GM21381 (cell line): ENCODE measurements around the gene PDGFRB.

ENCODE experiments used
- ATAC-seq: cut with Tn5 transposase; IDR thresholded peaks from one replicate; pipeline ENCODE4 v1.9.1; 2021; ENCODE audit warnings: mild to moderate bottlenecking, moderate library complexity; ENCODE audit not compliant: unreplicated experiment

The PDGFRB gene

DNA sequence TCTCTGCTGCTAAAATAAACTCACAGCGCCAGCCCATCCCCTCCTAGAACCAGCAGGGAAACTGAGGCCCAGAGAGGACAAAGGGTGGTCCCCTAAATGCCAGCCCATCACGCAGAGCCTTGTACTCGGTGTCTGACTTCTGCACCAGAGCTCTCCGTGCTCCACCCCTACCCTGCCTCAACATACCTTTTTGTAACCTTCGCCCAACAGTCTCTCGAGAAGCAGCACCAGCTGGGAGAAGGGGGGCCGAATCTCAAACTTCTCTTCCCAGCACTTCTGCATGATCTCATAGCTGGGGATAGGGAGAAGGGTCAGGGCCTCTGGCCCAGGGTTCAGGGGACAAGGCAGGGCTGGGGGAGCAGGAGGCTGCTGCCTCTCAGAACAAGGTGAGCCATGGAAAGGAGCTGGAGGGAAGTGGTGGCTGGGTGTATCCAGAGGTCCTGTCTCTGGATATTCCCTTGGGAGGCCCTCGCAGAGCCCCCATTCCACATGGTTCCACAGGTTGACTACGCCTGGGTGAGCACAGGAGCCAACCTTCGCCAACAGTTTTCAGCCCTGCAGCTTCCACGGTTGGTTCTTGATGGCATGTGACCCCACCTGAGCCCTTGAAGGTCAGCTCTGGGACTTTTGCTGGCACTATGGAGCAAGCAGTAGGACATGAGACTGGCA lies 37.0 kb downstream of the PDGFRB start:
- no peak for ATAC-seq

DNA sequence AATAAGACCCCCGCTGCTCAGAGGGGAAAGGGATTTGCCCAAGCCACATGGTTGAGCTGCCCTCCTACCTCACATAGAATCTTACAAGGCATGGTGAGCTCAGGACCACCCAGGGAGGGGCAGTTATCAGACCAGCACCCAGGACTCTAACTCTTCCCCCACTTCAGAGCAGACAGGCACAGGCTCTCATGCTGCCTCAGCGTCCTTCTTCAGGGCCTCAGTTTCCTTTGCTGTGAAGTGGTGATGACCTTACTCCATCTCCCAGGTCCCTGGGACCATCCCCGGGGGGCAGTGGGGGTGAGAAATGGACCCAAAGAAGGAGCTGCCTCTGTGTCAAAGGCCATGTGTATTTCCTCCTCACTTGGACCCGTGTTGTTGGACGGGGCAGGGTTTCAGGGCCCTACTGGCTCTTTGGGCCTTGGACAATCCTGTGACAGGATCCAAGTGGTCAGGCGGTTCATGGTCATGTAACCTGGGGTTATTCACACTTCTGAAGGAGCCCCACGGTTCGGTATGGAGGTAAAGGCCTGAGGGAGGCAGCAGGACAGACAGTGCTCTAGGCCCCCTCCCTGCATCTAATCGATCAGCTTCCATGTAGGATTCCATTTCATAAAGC lies 37.6 kb downstream of the PDGFRB start:
- no peak for ATAC-seq

DNA sequence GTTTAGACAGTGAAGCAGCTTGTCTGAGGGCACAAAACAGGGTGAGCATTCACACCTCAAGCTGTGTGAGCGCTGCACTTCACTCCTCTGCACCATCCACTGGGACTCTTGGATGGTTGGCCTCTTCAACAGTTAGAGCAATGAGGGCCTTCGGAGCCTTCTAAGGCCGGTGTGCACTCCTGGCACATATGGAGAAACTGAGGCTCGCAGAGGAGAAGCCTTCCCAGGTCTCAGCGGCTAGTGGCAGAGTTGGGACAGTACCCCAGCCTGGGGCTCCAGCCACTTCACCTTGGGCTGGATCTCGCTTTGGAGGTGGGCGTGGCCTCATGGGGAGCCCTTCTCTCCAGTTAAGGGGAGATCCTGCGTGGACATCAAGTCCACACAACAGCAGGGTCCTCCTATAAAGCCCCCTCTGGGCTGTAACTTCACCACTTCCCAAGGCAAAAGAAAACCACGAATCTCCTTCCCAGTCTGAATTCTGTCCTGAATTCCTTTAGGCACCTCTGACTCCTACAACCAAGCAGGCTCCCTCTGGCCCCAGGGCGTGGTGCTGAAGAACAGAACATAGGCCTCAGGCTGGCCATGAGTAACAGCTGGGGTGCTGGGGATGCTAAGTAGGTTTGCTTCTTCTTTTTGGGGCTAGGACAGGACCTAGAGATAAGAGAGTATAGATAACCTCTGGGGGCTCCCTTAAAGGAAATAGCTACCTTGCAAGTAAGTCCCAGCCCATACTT lies 38.8 kb downstream of the PDGFRB start:
- ATAC-seq, result no peak

DNA sequence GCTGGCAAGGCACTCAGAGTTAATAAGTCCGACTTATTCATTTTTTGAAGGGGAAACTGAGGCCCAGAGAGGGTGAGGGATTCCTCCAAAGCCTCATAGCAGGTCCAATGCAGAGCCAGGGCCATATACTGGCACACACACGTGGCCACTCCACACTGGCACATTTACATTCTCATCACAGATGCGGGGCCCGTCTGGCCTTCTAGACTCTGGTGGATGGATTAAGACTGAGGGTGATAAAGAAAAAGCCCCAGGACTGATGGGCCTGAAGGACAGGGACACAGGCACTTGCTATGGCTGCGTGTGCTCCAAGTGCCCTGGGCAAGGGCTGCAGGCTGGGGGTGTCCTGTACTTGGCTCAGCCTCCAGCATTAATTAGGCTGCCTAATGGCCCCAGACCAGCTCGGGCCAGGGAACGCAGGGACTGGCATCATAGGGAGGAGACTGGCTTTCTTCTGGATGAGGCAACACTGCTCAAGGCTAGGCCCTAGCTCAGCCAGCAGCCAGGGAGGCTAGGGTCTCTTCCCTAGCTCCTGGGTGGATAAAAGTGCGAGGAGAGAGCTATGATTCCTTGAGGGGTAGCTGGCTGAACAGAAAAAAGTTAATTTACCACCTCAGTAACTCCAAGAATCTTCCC lies 40.8 kb downstream of the PDGFRB start:
- ATAC-seq, result no peak

DNA sequence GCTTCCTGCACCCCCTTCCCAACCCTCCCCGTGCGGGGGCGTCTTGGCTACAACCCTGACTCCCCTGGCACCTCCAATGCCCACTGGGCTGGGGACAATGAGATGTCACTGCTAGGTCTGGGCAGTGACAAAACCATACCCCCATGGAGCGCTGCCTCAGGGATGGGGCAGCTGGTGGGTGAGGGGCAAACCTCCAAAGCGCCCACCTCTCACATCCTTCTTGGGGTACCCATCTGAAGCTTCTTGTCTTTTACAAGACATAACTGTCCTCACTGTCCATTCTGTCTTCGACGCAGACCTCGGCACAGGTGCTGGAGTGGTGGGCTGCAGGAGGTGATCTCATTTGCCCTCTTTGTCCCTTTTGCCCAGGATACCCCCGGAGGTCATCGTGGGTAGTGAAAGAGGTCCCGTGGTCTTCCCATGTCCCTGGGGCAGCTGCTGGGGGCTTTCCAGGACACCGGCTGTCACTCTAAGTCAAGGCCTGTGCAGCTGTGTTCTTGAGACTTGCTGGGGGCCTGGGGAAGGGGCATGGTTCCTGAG lies 41.5 kb downstream of the PDGFRB start:
- no peak for ATAC-seq

DNA sequence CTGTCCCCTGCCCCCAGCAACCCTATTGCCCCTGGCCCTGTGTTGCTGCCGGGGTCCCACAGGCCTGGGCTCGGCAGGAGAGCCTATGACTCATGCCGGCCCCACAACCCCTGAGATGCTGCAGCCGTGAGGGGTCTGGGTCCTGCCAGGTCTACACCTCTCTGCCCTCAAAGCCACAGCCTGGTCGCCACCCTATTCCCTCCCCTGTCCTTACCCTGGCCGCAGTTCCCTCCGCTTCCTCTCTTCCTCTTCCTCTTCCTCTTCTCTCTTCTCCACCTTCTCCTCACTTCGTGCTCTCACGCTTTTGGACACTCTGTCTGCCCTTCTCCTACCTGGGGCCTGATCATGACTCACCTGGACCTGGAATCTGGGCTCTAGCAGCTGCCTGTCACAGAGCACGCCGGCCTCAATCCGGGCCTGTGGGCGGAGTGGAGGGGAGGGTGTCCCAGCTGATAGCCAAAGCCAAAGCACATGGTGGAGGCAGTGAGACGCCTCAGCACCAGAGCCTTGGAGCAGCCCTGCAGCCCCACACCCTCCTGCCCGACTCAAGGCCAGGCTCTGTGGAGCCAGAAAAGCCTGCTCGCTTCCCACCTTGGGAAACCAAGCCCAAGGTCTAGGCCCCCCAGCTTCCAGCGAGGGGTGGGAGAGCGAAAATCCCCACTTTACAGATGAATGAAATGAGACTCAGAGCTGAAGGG lies 42.4 kb downstream of the PDGFRB start:
- ATAC-seq, result no peak

DNA sequence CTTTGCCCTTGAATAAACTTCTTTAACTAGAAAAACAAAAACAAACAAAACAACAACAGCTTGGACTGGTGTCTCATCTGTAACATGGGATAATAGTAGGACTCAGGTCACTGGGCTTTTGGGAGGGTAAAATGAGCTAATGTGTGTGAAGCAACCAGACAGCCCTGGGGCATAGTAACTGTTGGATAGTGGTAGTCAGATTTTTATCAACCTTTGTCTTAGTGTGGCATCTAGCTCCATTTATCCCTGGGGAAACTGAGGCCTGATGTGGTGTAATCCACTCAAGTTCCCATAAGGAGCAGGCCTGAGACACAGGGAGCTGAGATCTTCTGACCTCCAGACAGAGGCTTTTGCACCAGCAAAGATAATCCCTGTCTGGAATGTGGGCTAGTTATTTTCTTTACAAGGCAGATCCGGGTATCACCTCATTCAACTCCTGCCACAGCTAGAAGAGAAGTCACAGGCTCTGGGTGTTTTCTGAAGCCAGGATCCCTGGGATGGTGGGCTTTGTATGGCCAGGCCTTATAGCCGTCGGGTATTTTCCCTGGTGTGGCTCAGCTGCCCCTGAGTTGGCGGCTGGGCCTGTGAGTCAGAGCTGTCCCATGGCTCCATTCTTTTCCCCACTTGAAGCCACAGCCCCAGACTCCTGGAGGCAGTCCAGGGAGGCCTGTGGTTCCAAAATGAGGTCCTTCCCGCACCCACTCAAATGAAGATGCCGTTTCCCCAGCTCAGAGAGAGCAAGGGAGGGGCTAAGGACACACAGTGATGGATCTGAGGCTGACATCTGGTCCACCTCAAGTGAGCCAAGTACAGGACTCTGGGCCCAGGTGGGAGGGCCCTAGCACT lies 43.2 kb downstream of the PDGFRB start:
- ATAC-seq, result no peak

DNA sequence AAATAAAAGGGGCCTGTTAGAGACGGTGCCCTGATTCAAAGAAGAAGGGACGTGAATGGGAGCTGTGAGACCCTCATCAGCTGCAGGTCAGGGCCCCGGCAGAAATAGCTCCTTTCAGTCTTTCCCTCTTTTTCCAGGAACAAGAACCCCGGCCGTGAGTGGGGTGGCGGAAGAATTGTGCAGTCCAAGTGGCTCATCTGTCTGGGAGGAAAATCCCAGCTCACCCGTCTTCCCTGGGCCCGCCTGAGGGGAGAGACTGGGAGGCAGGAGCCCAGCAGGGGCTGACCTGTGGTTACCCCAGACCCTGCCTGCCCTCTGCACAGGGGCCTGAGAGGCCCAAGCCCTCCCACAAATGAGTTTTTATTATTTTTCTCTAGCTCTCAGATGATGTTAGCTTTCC lies 44.5 kb downstream of the PDGFRB start:
- ATAC-seq, result no peak

DNA sequence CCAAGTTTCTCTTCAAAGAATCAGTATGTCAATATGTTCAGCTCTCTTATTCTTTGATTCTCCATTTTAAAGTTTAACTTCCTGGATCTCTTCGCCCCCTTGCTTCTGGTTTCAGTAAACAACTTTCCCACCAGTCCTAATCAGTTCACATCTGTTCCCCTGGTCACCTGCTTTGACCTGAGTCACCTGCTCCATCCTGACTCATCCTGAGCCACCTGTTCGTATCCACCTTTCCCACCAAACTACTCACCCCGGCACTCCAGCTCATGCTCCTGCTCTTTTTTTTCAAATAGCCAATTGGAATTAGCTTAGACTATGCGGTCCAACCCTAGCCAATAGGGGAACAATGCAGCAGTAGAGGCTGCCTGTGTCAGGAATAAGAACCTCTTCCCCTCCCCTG lies 45.7 kb downstream of the PDGFRB start:
- no peak for ATAC-seq

DNA sequence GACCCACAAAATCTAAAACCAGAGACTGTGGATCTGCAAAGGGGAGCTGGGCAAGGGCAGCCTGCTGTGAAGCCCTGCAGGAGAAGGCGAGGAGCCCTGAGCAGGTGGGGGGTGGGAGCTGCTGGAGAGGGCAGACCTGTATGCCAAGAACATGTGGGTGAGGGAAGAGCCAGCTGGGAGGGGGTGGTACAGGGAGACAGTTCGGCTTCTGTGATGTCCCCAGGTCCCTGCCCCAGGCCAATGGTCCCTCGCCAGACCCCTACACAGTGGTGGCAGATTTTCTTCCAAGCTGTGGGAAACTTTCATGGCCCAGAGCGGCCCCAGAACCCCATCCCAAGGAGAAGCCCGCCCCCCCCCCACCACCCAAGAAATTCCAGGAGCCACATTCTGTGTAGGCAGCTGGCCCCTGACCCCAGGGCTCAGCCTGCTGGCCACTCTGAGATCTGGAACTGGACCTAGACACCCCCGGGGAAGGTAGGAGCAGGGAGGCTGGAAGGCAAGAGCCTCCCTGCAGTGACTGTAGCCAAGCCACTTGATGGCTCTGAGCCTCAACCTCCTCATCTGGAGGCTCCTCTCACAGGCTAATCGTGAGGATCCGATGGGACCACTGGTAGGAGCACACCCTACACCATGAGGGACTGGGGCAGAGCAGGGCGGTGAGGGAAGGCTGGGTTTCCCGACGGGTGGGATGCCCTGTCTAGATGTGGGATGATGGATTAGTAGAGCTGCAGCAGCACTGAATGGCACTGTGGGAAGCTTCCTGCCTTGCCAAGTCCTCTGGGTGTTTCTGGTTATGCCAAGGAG lies 46.7 kb downstream of the PDGFRB start:
- ATAC-seq, result no peak

DNA sequence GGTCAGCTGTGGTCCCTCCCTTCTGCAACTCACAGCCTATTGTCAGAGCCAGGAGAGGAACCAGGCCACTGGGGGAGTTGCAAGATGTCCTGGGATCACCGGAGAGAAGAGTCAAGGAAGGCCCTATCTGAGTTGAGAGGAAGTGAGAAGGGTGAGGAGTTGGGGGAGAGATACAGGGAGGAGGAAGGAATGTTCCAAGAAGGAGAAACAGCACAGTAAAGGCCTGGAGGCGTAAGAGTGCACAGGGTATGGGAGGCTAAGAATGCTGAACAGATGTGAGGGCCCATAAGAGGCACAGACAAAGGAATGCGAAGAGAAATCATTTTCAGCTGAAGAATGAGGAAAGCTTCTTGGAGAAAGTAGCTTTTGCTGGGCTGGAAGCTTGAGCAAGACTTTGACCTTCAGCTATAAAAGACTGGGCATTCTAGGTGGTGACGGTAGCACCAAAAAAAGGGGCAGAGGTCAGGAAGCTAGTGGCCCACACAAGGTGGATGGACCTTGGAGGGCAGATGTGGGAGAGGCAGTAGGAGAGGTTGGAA lies 47.7 kb downstream of the PDGFRB start:
- ATAC-seq, result no peak

DNA sequence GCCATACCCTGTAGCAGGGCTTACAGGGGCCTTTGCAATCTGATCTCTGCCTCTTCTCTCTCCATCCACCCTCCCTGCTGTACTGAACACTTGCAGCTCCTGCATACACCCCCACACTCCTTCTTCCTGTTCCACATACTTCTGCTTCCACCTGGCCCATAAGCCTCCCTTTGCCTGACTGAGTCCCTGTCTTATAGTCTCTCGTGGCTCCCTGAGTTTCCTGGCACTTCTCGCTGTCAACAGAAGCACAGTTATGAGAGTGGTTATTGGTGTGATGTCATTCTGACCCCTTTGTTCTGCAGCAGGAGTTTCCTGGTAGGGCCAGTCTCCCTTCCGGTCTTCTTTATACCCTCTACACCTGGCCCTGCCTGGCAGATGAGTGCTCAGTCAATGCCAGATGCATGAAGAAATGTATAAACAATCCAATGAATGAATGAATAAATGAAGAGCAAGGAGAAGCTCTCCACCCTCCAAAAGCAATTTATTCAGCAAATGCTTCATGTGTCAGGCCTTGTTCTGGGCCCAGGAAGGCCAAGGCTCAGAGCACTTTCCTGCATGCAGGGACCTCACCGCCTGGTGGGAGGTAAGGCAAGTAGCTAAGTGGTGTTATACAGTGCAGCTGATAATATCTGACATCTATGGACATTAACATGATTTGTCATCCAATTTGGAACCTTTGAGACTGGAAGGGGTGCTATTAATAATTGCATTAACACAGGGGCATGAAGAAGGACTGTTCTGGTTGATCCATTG lies 48.8 kb downstream of the PDGFRB start:
- ATAC-seq, result no peak

DNA sequence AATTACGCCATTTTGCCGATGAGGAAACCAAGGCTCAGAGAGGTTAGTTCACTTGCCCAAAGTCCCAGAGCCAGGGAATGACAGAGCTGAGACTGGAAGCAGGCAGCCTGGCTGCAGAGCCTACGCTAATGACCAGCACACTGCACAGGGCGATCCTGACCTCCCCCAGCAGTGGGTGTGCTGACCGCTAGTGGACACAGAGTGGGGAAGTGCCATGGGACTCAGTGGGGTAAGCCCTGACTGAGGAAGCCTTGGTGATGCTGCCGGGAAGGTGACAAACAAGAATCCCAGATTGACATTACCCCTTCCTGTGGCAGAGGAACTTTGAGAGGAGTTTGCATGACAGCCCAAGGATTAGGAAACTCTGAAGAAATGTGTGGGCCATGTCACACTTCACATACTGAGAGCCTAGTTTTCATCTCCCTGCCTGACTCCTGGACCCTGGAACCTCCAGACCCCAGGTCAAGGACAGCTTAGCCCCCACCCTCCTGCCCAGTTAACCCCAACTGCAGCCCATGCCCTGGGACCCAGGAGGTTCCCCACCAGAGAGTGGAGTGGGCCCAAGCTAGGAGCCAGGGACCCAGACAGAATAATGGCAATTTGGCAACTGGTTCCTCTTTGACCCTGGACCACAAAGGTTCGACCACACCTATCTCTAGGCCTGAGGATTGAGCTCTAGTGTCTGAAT lies 49.6 kb downstream of the PDGFRB start:
- no peak for ATAC-seq

DNA sequence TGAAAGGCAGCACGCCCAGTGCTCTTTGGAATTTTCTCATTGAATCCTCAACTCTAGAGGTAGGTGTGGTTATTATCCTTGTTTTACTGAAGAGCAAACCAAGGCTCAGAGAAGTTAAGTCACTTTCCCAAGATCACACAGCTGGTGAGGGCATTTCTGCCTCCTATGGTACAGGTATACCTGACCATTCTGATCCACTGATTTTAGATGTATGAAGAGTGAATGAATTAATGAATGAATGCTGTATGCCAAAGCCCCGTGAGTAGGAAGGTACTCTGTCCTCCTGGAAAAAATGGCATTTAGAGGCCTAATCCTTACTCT lies 51.1 kb downstream of the PDGFRB start:
- no peak for ATAC-seq

DNA sequence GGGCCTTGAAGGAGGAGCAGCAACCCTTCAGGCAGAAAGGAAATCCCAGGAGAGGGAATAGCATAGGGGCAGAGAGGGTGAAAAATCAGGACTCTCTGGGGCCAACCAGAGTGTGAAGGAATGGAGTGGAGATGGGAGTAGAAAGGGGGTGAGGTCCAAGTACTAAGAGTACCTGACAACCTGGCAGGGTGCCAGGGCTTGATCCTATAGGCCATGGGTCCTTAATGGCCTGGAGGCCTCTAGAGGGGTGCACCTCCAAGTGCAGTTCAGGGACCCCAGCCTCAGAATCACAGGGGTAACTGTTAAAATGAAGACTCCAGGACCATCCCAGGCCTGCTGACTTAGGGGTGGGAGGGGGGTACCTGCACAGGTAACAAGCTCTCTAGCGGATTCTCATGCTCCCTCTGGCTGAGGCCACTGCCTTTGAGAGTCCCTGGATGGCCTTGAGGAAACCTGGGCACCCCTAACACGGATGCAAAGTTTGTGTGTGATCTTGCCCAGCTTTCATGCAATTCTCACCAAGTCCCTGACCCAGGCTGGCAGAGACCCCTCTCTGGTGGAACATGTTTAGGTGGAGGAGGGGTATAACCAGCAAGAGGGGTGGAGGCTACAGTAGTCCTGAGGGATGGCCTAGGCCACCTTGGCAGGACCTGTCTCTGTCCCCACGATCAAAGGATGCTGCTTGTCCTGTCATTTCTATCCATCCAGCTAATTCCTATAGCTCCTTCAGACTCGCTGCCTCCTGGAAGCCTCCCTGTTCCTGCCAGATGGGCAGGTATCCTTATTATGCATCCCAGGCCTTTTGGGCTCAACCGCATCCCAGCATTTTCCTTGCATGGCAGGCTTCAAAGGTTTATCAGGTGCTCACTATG lies 51.7 kb downstream of the PDGFRB start:
- ATAC-seq, result no peak

DNA sequence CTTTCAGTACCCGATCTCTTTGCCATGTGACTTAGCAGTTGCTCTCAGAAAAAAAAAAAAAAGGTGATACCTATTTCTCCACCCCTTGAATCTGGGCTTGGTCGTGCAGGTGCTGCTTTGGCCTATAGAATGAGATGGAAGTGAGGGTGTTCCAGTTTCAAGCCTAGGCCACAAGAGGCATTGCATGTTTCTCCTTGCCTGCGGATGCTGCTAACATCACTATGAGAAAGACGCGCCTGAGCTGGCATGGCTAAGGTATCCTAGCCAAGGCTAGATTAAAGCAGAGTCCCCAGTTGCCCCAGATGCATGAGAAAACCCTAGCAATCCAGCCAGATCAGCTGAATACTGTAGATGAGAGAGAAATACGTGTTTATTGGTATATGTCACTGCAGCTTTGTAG lies 54.6 kb downstream of the PDGFRB start:
- ATAC-seq, result no peak

DNA sequence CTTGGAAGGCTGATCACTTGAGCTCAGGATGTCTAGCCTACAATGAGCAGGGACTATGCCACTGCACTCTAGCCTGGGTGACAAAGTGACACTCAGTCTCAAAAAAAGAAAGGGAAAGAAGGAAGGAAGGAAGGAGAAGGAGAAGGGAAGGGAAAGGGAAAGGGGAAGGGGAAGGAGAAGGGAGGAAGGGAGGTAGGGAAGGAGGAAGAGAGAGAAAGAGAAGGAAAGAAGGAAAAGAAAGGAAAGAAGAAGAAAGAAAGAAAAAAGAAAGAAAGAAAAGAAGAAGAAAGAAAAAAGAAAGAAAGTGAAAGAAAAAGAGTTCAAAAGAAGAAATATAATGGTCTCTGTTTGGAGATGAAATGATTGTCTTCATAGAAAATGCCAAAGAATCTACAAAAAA lies 58.5 kb downstream of the PDGFRB start:
- no peak for ATAC-seq
